Measurements from ENCODE around the gene NFKBIB.

DNA sequence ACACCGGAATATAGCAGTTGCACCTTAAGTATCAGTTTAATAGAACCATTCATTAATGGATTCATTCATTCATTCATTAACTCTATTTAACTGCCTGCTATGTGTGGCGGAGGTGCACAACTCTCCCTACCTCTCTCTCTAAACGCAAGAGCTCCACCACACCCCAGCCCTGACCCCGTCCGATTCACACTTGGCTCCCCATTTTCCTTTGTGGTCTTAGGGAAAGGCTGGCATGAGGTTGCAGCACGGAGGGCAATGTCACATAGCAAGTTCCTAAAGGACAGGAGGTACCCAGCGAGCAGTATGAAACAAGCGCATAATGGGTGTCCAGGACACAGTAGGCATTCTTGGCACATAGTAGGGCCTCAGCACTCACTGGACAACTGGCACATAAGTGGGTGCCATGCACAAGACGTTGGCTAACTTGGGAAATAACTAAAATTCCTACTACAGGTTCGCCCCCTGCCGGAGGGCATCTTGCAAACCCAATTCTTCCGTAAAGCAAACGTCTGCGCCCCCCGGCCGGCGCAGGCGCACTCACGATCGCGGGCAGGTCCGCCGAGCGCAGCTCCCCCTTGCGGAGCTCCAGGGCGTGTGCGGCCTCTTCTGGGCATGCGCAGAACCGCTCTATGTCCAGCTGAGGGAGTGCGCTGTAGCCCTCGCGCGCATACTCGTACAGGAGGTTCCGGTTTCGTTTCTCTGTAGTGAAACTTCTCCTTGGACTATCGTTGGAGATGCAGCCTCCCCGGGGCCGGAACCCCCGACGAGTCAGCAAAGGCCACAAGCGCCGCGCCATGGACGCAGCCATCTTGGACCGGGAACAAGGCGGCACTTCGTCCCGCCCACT is 30.4 kb downstream of the NFKBIB start, which contains the start of gene SARS2:
- TF ChIP-seq HOXA7 (CRISPR knock-in tag; IDR thresholded peaks at IDR 0.05) (no peak), CEBPB (IDR thresholded peaks at IDR 0.05) (peak in 1 of 2 experiments; percentile 86; a peak in 2 of 4 replicates), BHLHE40 (IDR thresholded peaks at IDR 0.05; ENCODE audit: low read depth, low read length) (0 out of 2 replicates have a peak, but pooled peaks have one; percentile 33), TP53 (CRISPR knock-in tag; IDR thresholded peaks at IDR 0.05) (peak; percentile 55; the same call in 1 of the 2 replicates)
- TF ChIP-seq, protein P1, sequence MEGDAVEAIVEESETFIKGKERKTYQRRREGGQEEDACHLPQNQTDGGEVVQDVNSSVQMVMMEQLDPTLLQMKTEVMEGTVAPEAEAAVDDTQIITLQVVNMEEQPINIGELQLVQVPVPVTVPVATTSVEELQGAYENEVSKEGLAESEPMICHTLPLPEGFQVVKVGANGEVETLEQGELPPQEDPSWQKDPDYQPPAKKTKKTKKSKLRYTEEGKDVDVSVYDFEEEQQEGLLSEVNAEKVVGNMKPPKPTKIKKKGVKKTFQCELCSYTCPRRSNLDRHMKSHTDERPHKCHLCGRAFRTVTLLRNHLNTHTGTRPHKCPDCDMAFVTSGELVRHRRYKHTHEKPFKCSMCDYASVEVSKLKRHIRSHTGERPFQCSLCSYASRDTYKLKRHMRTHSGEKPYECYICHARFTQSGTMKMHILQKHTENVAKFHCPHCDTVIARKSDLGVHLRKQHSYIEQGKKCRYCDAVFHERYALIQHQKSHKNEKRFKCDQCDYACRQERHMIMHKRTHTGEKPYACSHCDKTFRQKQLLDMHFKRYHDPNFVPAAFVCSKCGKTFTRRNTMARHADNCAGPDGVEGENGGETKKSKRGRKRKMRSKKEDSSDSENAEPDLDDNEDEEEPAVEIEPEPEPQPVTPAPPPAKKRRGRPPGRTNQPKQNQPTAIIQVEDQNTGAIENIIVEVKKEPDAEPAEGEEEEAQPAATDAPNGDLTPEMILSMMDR (IDR thresholded peaks at IDR 0.05): peak; percentile 100
- TF ChIP-seq, protein P2, sequence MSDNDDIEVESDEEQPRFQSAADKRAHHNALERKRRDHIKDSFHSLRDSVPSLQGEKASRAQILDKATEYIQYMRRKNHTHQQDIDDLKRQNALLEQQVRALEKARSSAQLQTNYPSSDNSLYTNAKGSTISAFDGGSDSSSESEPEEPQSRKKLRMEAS (IDR thresholded peaks at IDR 0.05): peak; percentile 61; the same call in 1 of the 2 replicates

All from A549 (cell line).